Nephron (organoid): ENCODE measurements around the gene MARVELD3.

ENCODE experiments used
- H3K27ac Mint-ChIP-seq, 3 experiments: 2 replicates each; pipeline ENCODE4 v1.8.0; 2020; ENCODE audit warnings: mixed read lengths in 3 of 3, mild to moderate bottlenecking in 2 of 3, moderate library complexity in 1 of 3
- H3K27me3 Mint-ChIP-seq: 2 replicates; pipeline ENCODE4 v1.8.0; 2021; ENCODE audit warnings: low read depth, mild to moderate bottlenecking, moderate library complexity, mixed read lengths
- H3K36me3 Mint-ChIP-seq: 2 replicates; pipeline ENCODE4 v1.8.0; 2020; ENCODE audit warnings: low read depth, mixed read lengths
- H3K4me1 Mint-ChIP-seq: 2 replicates; pipeline ENCODE4 v1.8.0; 2020; ENCODE audit warnings: mixed read lengths
- H3K4me3 Mint-ChIP-seq, 3 experiments: 2 replicates each; pipeline ENCODE4 v1.8.0; 2020; ENCODE audit warnings: mild to moderate bottlenecking in 3 of 3, mixed read lengths in 3 of 3, moderate library complexity in 2 of 3
- H3K9me3 Mint-ChIP-seq: 2 replicates; pipeline ENCODE4 v1.8.0; 2020; ENCODE audit warnings: mixed read lengths
- TF ChIP-seq, protein P1 (sequence below), 3 experiments: fragments of 200-600 bp; sonication (generic); IDR thresholded peaks; one replicate each; pipeline ENCODE4 v1.5.0; 2021; ENCODE audit warnings: antibody characterized with exemption in 3 of 3; ENCODE audit not compliant: unreplicated experiment in 3 of 3

The MARVELD3 gene

GRCh38 chr16:71647391-71647790 lies 21.4 kb downstream of the MARVELD3 start:
- H3K27me3 Mint-ChIP-seq: no peaks in the 10 kb centered on the region
- H3K4me1 Mint-ChIP-seq: peaks cover 8% of the 10 kb centered on the region
- H3K27ac Mint-ChIP-seq: no peak overlapping the region
- H3K9me3 Mint-ChIP-seq: no peaks in the 10 kb centered on the region
- H3K4me3 Mint-ChIP-seq: no peak overlapping the region
- TF ChIP-seq, protein P1, sequence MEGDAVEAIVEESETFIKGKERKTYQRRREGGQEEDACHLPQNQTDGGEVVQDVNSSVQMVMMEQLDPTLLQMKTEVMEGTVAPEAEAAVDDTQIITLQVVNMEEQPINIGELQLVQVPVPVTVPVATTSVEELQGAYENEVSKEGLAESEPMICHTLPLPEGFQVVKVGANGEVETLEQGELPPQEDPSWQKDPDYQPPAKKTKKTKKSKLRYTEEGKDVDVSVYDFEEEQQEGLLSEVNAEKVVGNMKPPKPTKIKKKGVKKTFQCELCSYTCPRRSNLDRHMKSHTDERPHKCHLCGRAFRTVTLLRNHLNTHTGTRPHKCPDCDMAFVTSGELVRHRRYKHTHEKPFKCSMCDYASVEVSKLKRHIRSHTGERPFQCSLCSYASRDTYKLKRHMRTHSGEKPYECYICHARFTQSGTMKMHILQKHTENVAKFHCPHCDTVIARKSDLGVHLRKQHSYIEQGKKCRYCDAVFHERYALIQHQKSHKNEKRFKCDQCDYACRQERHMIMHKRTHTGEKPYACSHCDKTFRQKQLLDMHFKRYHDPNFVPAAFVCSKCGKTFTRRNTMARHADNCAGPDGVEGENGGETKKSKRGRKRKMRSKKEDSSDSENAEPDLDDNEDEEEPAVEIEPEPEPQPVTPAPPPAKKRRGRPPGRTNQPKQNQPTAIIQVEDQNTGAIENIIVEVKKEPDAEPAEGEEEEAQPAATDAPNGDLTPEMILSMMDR (IDR thresholded peaks at IDR 0.05; ENCODE audit: unreplicated experiment in 3 of 3): no peak
- H3K36me3 Mint-ChIP-seq: peaks cover 40% of the 10 kb centered on the region

DNA sequence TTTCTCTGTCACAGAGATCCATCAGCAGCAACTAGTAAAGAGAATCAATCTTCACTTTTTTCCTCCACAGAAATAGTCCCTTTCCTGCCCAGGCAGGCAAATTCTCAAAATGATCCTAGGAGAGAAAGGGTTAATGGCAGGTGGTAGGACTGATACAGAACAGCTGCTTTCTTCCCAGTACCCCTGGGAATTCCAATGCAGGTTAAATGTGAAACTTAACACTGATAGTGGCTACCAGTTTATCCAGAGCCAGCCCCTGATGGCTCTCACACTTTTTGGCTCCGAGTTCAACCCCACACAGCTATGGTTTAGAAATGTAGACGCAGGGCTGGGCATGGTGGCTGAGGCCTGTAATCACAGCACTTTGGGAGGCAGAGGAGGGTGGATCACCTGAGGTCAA lies 22.2 kb downstream of the MARVELD3 start:
- TF ChIP-seq, protein P1 (IDR thresholded peaks at IDR 0.05; ENCODE audit: unreplicated experiment in 3 of 3): no peak
- Mint-ChIP-seq H3K4me1 (peaks cover 8% of the 10 kb centered on the region), H3K27ac (no peak overlapping the region), H3K9me3 (no peaks in the 10 kb centered on the region), H3K4me3 (no peak overlapping the region), H3K27me3 (no peaks in the 10 kb centered on the region), H3K36me3 (peaks cover 37% of the 10 kb centered on the region)

DNA sequence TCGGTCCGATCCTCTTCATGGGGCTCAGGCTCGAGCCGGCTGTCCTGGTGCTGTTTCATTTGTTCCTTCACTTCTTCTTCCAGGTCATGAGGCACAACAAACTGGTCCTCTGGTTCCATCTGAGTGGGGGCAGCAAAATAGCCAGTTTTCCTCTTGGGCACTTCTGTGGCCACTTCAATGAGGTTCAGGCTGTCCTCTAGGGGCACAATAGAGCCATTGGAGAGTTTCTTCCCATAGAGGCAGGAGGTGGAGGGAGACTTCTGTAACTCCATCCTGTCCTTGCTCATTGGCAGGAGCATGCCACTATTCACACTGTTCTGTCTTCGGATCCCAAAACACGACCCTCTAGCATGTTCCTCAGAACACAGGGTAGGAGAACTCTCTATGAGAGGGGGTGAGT lies 22.9 kb downstream of the MARVELD3 start:
- no peaks in the 10 kb centered on the region for H3K9me3 Mint-ChIP-seq
- H3K4me1 Mint-ChIP-seq: peaks cover 8% of the 10 kb centered on the region
- H3K4me3 Mint-ChIP-seq: no peak overlapping the region
- TF ChIP-seq, protein P1 (IDR thresholded peaks at IDR 0.05; ENCODE audit: unreplicated experiment in 3 of 3): peak in 2 of 3 experiments; percentile 8 to 17
- no peak overlapping the region for H3K27ac Mint-ChIP-seq
- H3K36me3 Mint-ChIP-seq: peaks cover 37% of the 10 kb centered on the region
- H3K27me3 Mint-ChIP-seq: no peaks in the 10 kb centered on the region

GRCh38 chr16:71649704-71650103 lies 23.7 kb downstream of the MARVELD3 start:
- H3K4me1 Mint-ChIP-seq: peaks cover 8% of the 10 kb centered on the region
- no peaks in the 10 kb centered on the region for H3K9me3 Mint-ChIP-seq
- no peak overlapping the region for H3K27ac Mint-ChIP-seq
- H3K4me3 Mint-ChIP-seq: no peak overlapping the region
- TF ChIP-seq, protein P1 (IDR thresholded peaks at IDR 0.05; ENCODE audit: unreplicated experiment in 3 of 3): no peak
- H3K36me3 Mint-ChIP-seq: peaks cover 41% of the 10 kb centered on the region
- H3K27me3 Mint-ChIP-seq: no peaks in the 10 kb centered on the region

DNA sequence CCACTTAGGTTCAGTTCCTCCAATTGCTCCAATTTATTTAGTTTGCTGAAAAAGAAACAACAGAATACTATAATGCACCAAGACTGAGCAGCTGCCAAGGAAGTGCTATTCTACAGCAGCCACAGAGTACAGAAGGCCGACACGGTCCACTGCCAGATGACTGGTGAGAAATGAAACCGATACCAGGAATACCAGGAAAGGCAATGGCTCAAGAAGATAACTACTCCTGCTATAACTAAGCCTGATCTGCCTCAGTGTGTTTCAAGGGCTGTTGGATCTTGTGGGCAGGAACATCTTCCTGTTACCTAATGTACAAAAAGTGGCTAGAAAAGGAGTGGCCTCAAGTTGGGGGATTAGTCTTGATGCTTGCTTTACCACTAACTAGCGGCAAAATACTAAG lies 32.8 kb downstream of the MARVELD3 start:
- no peaks in the 10 kb centered on the region for H3K4me1 Mint-ChIP-seq
- H3K36me3 Mint-ChIP-seq: peaks cover 65% of the 10 kb centered on the region
- peak overlapping the region in 2 of 3 experiments; percentile 21 to 65 for H3K27ac Mint-ChIP-seq
- no peak overlapping the region for H3K4me3 Mint-ChIP-seq
- no peaks in the 10 kb centered on the region for H3K9me3 Mint-ChIP-seq
- H3K27me3 Mint-ChIP-seq: no peaks in the 10 kb centered on the region
- TF ChIP-seq, protein P1 (IDR thresholded peaks at IDR 0.05; ENCODE audit: unreplicated experiment in 3 of 3): no peak

DNA sequence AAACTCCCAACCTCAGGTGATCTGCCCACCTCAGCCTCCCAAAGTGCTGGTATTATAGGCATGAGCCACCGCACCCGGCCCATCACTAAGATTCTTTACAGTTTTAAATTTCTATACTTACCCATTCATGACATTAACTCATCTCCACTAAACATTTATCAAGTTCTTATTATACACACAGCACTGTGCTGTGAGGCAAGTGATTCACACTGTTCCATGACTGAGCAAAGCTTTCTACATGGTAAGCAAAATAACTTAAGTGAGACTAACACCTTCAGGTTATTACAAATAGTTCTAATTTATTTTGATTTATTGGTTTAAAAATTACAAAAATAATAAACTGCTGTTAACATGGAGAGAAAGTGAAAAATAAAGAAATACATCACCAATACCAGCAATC lies 33.5 kb downstream of the MARVELD3 start:
- Mint-ChIP-seq H3K27me3 (no peaks in the 10 kb centered on the region), H3K4me1 (no peaks in the 10 kb centered on the region), H3K36me3 (peaks cover 66% of the 10 kb centered on the region), H3K4me3 (no peak overlapping the region), H3K9me3 (no peaks in the 10 kb centered on the region), H3K27ac (no peak overlapping the region)
- TF ChIP-seq, protein P1 (IDR thresholded peaks at IDR 0.05; ENCODE audit: unreplicated experiment in 3 of 3): no peak
